ENCODE data around the gene LMTK2.

LMTK2 gene

GRCh38 chr7:98133621-98134303 is 27.1 kb downstream of the LMTK2 start:
- no peak for DNase-seq
- in situ Hi-C loops (cut with MboI; ENCODE audit: low pct_unique_long_range_greater_than_20kb, low sequenced_read_pairs), result no loop called here

GRCh38 chr7:98134420-98135228 is 28.0 kb downstream of the LMTK2 start:
- peak; percentile 47 for DNase-seq

DNA sequence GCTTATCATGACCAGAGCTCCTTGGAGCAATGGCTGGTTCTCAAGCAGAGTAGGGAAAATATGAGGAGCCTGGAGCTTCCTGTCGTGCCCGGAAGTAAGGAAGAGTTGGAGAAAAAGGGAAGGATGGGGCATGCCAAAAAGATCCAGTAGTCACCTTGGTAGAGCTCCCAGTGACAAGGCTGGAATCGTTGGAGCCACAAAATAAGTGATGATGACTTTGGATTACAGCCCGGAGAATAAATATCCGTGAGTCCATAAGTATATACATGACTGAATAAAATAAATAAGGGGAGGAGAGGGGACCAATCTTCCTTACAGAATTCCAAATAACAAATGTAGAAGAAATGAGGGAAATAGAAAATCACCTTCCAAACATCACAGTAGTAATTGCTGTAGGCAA is 29.3 kb downstream of the LMTK2 start:
- no peak for DNase-seq
- in situ Hi-C loops (cut with MboI; ENCODE audit: low pct_unique_long_range_greater_than_20kb, low sequenced_read_pairs), result no loop called here

More at GRCh38 chr7:98134420-98135228, 28.0 kb downstream of the LMTK2 start:
- in situ Hi-C loops (cut with MboI; ENCODE audit: low pct_unique_long_range_greater_than_20kb, low sequenced_read_pairs), result no loop called here

- DNase-seq, result no peak
- in situ Hi-C loops (cut with MboI; ENCODE audit: low pct_unique_long_range_greater_than_20kb, low sequenced_read_pairs), result no loop called here
Observed at GRCh38 chr7:98136423-98136822, 29.8 kb downstream of the LMTK2 start.

- in situ Hi-C loops (cut with MboI; ENCODE audit: low pct_unique_long_range_greater_than_20kb, low sequenced_read_pairs), result no loop called here
Observed at GRCh38 chr7:98137134-98137825, 30.6 kb downstream of the LMTK2 start.

GRCh38 chr7:98137826-98138151 is 31.1 kb downstream of the LMTK2 start:
- DNase-seq, result peak; percentile 84
- in situ Hi-C loops (cut with MboI; ENCODE audit: low pct_unique_long_range_greater_than_20kb, low sequenced_read_pairs), result no loop called here

More at GRCh38 chr7:98137134-98137825, 30.6 kb downstream of the LMTK2 start:
- no peak for DNase-seq

DNA sequence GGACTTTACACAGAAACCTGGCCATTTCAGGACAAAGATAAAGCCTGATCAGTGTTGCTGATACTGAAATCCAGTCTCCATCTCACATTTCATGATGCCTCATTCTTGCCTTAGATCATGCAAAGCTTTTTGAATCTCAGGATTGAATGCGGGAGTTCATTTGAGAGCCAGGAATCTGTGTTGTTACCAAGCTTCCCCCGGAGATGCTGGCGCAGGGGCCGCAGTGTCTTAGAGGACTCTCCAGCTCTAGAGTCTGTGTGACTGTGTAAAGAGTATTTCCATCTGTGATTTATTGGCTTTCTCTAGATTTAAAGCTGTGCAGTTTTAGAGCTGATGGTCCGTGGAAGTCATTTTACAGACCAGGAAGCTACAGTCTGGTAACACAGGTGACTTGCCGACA is 32.0 kb downstream of the LMTK2 start:
- DNase-seq, result no peak
- in situ Hi-C loops (cut with MboI; ENCODE audit: low pct_unique_long_range_greater_than_20kb, low sequenced_read_pairs), result no loop called here

DNA sequence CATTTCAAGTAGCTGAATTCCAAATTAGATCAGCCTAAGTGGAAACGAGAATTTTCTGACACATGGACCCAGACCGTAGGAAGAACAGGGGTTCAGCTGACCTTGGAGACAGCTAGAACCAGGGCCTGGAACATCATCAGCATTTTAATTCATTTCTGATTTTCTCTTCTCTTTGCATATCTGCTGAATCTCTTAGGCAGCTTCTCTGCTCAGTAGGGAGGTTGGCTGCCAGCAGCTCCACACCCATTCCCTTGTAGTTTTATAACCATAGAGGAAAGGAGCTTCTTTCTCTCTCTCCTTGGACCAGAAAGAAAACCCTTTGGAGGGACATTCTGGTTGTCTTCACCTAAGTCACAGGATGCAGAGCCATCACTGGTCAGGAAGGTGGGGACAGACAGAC is 36.0 kb downstream of the LMTK2 start:
- in situ Hi-C loops (cut with MboI; ENCODE audit: low pct_unique_long_range_greater_than_20kb, low sequenced_read_pairs), result no loop called here
- no peak for DNase-seq

- DNase-seq, result no peak
- in situ Hi-C loops (cut with MboI; ENCODE audit: low pct_unique_long_range_greater_than_20kb, low sequenced_read_pairs), result no loop called here
Observed at GRCh38 chr7:98148607-98149006, 41.9 kb downstream of the LMTK2 start.

- in situ Hi-C loops (cut with MboI; ENCODE audit: low pct_unique_long_range_greater_than_20kb, low sequenced_read_pairs), result no loop called here
- DNase-seq, result no peak
Observed at GRCh38 chr7:98149116-98149692, 42.5 kb downstream of the LMTK2 start.

- in situ Hi-C loops (cut with MboI; ENCODE audit: low pct_unique_long_range_greater_than_20kb, low sequenced_read_pairs), result loop anchor here (10.0 kb wide), 1 partner anchor 127 kb away; no protein-coding TSS in a partner anchor
- no peak for DNase-seq
Observed at GRCh38 chr7:98151884-98152283, 45.2 kb downstream of the LMTK2 start.

- in situ Hi-C loops (cut with MboI; ENCODE audit: low pct_unique_long_range_greater_than_20kb, low sequenced_read_pairs), result loop anchor here (10.0 kb wide), 1 partner anchor 132 kb away; no protein-coding TSS in a partner anchor
- DNase-seq, result no peak
Observed at GRCh38 chr7:98156700-98157099, 50.0 kb downstream of the LMTK2 start.

- DNase-seq, result no peak
- in situ Hi-C loops (cut with MboI; ENCODE audit: low pct_unique_long_range_greater_than_20kb, low sequenced_read_pairs), result loop anchor here (10.0 kb wide), 1 partner anchor 133 kb away; no protein-coding TSS in a partner anchor
Observed at GRCh38 chr7:98157761-98158160, 51.1 kb downstream of the LMTK2 start.

GRCh38 chr7:98162758-98163157 is 56.1 kb downstream of the LMTK2 start:
- in situ Hi-C loops (cut with MboI; ENCODE audit: low pct_unique_long_range_greater_than_20kb, low sequenced_read_pairs), result no loop called here
- no peak for DNase-seq

DNA sequence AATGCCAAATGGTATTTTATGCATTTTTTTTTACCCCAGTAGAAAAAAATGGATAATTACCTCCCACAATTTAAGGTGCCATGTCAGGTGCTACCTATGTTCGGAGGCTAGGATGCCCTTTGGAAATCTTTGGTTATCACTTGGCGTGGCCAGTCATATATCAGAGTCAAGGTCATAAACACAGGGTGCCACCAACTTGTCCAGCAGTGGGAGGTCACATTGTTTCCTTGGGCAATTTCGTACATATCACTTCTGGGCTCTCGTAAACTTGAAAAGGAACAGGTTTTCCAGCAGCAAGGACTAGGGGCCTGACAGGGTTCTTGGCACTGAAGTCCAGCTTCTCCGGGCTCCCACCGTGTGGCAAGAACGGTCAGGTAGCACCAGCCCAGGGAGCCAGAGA is 56.6 kb downstream of the LMTK2 start:
- in situ Hi-C loops (cut with MboI; ENCODE audit: low pct_unique_long_range_greater_than_20kb, low sequenced_read_pairs), result no loop called here
- no peak for DNase-seq

GRCh38 chr7:98163704-98164494 is 57.2 kb downstream of the LMTK2 start:
- in situ Hi-C loops (cut with MboI; ENCODE audit: low pct_unique_long_range_greater_than_20kb, low sequenced_read_pairs), result no loop called here
- no peak for DNase-seq

DNA sequence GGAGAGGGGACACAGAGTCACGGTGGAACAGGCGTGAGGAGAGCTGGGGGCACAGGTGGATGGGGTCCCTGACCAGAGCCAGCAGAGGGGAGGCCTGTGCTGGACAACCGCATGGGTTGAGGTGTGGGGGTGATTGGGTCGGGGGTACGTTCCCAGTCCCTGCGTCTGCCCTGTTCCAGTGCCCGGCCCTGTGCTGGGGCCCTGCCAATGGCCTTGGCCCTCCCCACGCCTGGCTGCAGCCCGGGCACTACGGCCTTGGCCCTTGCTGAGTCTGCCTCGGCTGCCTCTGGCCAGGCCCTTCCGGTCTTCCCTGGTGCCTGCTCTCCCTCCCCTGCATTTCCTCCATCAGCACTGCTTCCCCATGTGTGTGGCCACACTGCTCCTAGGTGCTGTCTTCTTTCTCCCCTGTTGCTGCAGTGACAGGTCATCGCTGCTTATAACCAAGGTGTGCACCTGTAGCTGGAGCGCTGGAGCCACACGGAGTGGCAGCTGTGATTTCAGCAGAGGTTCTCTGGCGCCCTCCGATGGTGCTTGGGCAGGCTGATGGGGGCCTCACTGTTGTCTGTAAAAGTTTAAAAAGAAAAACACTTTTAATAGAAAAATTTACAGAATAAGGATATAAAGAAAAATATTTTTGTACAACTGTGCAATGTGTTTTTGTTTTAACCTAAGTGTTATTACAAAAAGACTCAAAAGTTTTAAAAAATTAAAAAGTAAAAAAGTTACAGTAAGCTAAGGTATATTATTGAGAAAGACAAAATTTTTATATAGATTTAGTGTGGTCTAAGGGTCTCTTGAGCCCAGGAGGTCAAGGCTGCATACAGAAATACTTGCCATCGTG is 59.4 kb downstream of the LMTK2 start:
- in situ Hi-C loops (cut with MboI; ENCODE audit: low pct_unique_long_range_greater_than_20kb, low sequenced_read_pairs), result no loop called here
- peak; percentile 28 for DNase-seq

DNA sequence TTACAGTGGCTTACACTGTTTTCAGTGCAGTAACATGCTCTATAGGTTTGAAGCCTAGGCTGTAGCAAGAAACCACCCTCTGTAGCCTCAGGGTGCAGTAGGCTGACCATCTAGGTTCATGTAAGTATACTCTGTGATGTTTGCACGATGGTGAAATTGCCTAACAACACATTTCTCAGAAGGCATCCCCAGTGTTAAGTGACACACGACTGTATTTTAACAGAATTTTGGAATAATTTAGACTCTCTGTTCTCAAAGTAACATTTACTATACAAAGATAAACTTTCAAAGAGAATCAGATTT is 60.0 kb downstream of the LMTK2 start:
- in situ Hi-C loops (cut with MboI; ENCODE audit: low pct_unique_long_range_greater_than_20kb, low sequenced_read_pairs), result no loop called here

More for the DNA sequence above, 60.0 kb downstream of the LMTK2 start:
- no peak for DNase-seq
